Measurements from ENCODE around the gene CREB3L1.

The CREB3L1 gene

DNA sequence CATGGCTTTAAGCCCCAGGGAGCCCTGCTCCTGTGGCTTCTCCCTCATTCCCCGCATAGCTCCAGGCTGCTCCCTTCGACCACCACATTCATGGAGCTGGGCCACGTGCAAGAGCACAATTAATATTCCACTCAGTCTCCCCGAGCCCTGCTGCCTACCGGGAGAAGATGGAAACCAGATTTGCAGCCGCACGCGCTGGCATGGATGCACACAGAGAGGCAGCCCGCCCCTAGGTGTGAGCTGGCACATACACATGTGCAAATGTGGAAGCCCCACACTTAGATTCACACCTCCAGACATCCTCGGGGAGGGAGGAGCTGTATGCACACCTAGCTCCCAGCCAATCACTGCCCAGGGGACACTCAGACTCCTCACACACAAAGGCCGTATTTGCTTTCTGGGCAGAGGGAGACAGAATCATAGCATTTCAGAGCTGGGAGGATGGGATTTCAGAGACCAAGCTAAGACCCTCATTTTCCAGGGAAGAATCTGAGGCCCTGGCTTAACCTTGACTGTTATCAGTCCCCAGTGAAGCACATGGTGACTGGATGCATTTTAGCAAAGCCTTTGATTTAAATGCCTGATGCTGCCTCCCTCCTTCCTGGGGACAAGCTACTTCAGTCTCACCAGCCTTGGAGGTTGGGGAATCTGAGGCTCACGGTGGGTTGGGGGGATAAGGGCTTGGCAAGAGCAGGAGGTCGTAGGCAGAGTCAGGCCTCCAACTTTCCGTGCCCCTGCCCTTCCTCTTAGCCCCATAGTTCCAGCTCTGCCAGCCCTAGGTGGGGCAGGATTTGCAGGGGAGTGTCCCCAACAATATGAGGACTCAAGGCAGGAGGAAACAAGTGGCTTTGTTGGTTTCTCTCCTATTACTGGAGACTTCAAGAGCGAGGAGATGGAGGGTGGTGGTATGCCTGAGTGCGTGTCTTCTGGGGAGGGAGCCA lies 5.3 kb upstream of the CREB3L1 start:
- TF ChIP-seq, protein P1, sequence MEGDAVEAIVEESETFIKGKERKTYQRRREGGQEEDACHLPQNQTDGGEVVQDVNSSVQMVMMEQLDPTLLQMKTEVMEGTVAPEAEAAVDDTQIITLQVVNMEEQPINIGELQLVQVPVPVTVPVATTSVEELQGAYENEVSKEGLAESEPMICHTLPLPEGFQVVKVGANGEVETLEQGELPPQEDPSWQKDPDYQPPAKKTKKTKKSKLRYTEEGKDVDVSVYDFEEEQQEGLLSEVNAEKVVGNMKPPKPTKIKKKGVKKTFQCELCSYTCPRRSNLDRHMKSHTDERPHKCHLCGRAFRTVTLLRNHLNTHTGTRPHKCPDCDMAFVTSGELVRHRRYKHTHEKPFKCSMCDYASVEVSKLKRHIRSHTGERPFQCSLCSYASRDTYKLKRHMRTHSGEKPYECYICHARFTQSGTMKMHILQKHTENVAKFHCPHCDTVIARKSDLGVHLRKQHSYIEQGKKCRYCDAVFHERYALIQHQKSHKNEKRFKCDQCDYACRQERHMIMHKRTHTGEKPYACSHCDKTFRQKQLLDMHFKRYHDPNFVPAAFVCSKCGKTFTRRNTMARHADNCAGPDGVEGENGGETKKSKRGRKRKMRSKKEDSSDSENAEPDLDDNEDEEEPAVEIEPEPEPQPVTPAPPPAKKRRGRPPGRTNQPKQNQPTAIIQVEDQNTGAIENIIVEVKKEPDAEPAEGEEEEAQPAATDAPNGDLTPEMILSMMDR (IDR thresholded peaks at IDR 0.05): no peak

DNA sequence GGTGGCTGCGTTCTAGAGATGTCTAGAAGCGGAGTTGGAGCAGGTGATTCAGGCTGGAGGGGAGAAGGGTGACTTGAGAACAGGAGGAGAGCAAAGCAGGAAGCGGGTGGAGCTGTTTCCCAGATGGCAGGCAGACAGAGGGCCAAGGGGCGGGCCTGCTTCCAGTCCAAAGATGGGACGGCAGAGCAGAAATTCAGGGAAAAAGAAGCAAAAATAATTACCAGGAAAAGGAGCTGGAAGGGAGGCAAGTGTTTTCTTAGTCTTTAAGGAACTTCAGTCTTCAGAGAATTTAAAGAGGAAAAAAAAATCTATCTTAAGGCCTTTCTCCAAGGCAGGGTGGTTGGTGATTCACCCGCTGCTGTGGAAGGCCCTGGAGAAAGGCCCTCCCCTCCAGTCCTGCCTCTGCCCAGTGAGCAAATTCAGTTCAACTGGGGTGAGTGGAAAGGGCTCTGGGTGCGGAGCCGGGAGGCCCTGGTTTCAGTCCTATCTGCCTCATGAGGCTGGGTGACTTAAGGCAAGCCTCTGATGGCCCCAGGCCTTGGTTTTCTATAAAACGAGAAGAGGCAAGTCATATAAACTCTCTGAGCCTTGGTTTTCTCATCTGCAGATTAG lies 4.5 kb upstream of the CREB3L1 start:
- TF ChIP-seq, protein P1 (IDR thresholded peaks at IDR 0.05): no peak

DNA sequence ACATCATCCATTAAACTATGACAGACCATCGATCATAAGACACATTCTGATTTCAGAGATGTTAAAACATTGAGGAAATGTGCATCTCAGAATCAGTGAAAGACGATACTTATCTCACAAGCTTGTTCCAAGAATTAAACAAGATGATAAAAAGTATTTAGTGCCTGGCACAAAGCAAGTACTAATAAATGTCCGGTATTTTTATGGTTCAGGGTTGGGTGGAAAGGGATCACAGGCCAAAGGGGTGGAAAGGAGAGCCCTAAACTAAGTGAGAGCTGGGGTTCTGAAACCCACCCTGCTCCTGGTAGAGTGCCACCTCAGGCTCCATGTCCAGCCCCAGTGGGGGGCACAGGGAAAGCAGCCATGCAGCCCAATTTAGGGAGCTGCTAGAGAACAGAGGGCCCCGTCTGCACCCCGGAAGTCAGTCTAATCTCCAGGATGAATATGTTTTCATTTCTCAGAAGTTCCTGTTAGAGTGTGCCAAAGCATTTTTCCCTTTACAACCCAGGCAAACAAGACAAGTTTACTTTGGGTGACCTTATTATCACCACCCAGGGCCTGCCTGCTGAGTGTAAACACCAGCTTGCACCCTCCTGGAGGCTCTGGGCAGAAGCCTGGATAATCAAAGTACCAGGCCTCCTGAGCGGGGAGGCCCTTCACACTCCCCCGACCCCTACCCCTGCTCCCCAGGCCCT lies 3.8 kb upstream of the CREB3L1 start:
- TF ChIP-seq, protein P1 (IDR thresholded peaks at IDR 0.05): no peak

DNA sequence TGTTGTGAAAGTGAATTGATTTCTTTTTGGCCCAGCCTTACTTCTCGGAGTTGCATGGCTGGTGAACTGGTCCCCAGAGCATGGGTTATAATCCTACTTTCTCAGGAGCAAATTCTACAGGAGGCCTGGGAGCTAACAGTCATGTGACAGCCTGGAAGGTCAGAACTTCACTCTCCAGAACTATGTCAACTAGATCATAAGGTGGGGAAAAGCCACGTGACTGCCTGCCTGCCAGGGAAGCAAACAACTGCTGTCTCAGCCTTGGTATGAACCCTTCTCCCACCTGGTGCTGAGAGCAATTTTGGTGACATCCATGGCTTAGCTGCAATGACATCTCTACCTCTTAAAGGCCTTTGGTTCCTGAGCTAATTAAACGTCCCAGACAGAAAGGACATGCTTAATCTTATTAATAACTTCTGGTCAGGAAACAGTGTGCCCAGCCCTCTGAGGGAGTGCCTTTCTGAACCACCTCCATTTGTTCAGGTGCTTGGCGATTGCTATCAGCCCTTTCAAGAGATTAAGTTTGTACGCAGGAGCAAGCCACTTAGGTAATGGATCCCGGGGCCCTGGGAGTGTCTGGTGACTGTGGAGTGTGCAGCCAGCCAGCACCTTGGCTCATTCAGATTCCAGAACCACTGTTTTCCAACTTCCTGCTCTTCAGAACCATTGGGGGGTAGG lies 1.4 kb upstream of the CREB3L1 start:
- TF ChIP-seq, protein P1 (IDR thresholded peaks at IDR 0.05): no peak

DNA sequence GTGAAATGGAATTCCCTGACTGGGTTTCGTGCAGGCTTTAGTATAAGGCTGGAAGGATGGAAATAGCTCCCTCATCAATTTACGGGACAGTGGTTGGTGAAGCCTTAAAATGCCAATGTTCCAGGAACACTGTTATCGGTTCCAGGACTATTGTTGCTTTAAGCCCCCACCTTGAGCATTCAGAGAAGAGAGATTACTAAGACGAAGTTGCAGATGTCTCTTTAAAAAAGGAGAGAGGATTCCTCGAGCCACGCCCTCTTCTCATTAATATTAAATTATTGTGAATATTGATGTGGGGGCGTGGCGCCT lies 195 bp upstream of the CREB3L1 start:
- TF ChIP-seq, protein P1 (IDR thresholded peaks at IDR 0.05): no peak

DNA sequence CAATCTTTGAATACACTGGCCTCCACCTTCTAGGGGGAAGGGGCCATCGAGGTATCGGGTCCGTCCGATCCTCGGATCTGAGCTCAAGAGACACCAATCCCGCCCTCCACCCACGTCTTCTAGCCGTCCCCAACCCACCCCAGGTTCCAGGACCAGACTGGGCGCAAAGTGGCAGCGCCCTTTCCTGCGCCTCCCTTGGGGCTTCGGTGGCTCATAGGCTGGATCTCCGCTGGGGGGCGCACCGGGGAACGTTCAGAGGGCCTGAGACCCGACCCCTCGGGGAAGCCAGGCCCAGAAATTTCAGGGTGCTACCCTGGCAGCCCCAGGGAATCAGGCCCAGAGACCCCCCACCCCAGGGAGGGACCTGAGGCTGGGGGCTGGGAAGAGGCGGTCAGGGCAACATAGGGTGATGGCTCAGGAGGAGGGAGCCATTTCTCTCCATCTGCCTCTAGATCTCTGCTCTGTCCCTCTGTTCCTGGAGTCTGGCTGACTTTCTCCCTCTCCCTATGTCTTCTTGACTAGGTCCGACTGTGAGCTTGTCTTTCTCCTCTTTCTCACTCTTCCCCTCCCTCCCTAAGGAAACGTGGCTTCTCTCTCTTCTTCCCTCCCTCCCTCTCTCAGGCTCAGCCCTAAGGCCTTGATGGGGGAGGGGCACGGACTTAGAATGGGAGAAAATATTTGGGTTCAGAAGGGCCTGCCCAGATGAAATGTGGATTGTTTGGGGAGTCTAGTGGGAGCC lies 1.1 kb downstream of the CREB3L1 start:
- TF ChIP-seq, protein P1 (IDR thresholded peaks at IDR 0.05): no peak; the same call in 1 of the 2 replicates
